HepG2 (cell line): ENCODE results near the gene KREMEN1. TPM values are rescaled to one million over a fixed set of nuclear protein-coding genes. Genes with fewer than 3 reads are reported as not detected.

ENCODE experiments used
- ATAC-seq: fragments of 200-7000 bp; cut with Tn5 transposase; 3 replicates; pipeline ENCODE4 v1.9.1; 2020; ENCODE audit warnings: mild to moderate bottlenecking, moderate library complexity
- BruUV-seq: library from RNA; stranded (reverse); fragments of 400-500 nt; replicated peaks from 2 replicates; lab custom pipeline; 2021; lab: Mats Ljungman, UMichigan
- CTCF ChIA-PET: fragments of 300-600 bp; formaldehyde crosslinking; extraction: SDS; loops from one replicate; lab custom pipeline; 2021; ENCODE audit warnings: low total read pairs, inconsistent platforms, low intra/inter-chr PET ratio; lab: Yijun Ruan, JAX
- POLR2A ChIA-PET: fragments of 350-600 bp; sonication (Branson Sonifier 250); formaldehyde crosslinking; loops from one replicate; lab custom pipeline; 2020; ENCODE audit warnings: antibody characterized with exemption, inconsistent platforms; lab: Yijun Ruan, JAX
- DNase-seq: peaks from one replicate; pipeline ENCODE4 v3.0.0-alpha.2; 2015; ENCODE audit warnings: low spot score
- FAIRE-seq: peaks from 3 replicates; lab custom pipeline; 2011; peaks lifted over from hg19 to GRCh38; lab: Jason Lieb, UNC
- H2AFZ ChIP-seq: one replicate; pipeline ENCODE4 v1.6.1; 2011; ENCODE audit warnings: low read length, inconsistent platforms
- H3K27ac ChIP-seq: fragments of 300-600 bp; 3 replicates; pipeline ENCODE4 v1.8.0; 2011; ENCODE audit warnings: mixed run types, mild to moderate bottlenecking, mixed read lengths, low read length, inconsistent platforms; ENCODE audit not compliant: insufficient read depth; ENCODE audit errors: extremely low read length
- H3K27me3 ChIP-seq, 2 experiments: fragments of 200-600 bp in 1 of 2; 2 replicates in 1 of 2; 3 replicates in 1 of 2; pipeline versions ENCODE4 v1.6.0 to v1.8.0; 2011; ENCODE audit warnings: low read length in 2 of 2, mild to moderate bottlenecking in 2 of 2, moderate library complexity in 2 of 2, inconsistent platforms in 1 of 2; ENCODE audit not compliant: insufficient read depth in 2 of 2, control insufficient read depth in 1 of 2
- H3K36me3 ChIP-seq, 2 experiments: fragments of 200-600 bp in 1 of 2; replicated peaks in 1 of 2; 2 replicates in 1 of 2; 3 replicates in 1 of 2; pipeline versions ENCODE4 v1.5.1 to v1.8.0; 2011; ENCODE audit warnings: low read length in 2 of 2, inconsistent platforms in 1 of 2; ENCODE audit not compliant: insufficient read depth in 2 of 2, control insufficient read depth in 1 of 2
- H3K4me1 ChIP-seq: 2 replicates; pipeline ENCODE4 v1.5.1; 2012; ENCODE audit warnings: low read length, inconsistent platforms; ENCODE audit not compliant: insufficient read depth
- H3K4me2 ChIP-seq: 2 replicates; pipeline ENCODE4 v1.6.0; 2011; ENCODE audit warnings: low read depth, low read length, inconsistent platforms
- H3K4me3 ChIP-seq, 3 experiments: fragments of 200-600 bp in 1 of 3; sonication (generic), shearing (Covaris generic) in 1 of 3; replicated peaks in 1 of 3; 2 replicates each; pipeline ENCODE4 v1.5.1; 2011 to 2016; ENCODE audit warnings: low read length in 3 of 3, inconsistent platforms in 2 of 3, low read depth in 2 of 3, mild to moderate bottlenecking in 2 of 3, control low read depth in 1 of 3, mixed read lengths in 1 of 3; ENCODE audit not compliant: insufficient read depth in 1 of 3
- H3K79me2 ChIP-seq: one replicate; pipeline ENCODE4 v1.6.1; 2011; ENCODE audit warnings: low read length, inconsistent platforms; ENCODE audit not compliant: insufficient read depth
- H3K9ac ChIP-seq: 2 replicates; pipeline ENCODE4 v1.6.0; 2011; ENCODE audit warnings: mild to moderate bottlenecking, low read depth, low read length, inconsistent platforms; ENCODE audit not compliant: insufficient read depth
- H3K9me3 ChIP-seq: 2 replicates; pipeline ENCODE4 v1.5.1; 2012; ENCODE audit warnings: mild to moderate bottlenecking, low read length
- H4K20me1 ChIP-seq: 2 replicates; pipeline ENCODE4 v1.6.0; 2011; ENCODE audit warnings: inconsistent platforms, mild to moderate bottlenecking, low read length, moderate library complexity; ENCODE audit not compliant: insufficient read depth
- AGO2 ChIP-seq: fragments of 200-400 bp; formaldehyde crosslinking; optimal IDR thresholded peaks from 2 replicates; pipeline ENCODE3; 2017; ENCODE audit warnings: mild to moderate bottlenecking, low read depth, low read length, moderate library complexity
- AHR ChIP-seq: IDR thresholded peaks from 2 replicates; pipeline ENCODE4 v1.6.1; 2018; ENCODE audit warnings: missing genetic modification reagents, missing compliant biosample characterization
- CEBPB ChIP-seq: IDR thresholded peaks from 2 replicates; pipeline ENCODE4 v1.6.1; 2011; ENCODE audit warnings: low read depth, low read length, improper control_type of control experiment, borderline replicate concordance
- HMGXB3 ChIP-seq: sonication (generic); formaldehyde crosslinking; IDR thresholded peaks from 2 replicates; pipeline ENCODE4 v1.4.0; 2020; ENCODE audit warnings: missing genetic modification reagents, borderline replicate concordance
- HNF4A ChIP-seq: sonication (generic); formaldehyde crosslinking; IDR thresholded peaks from 2 replicates; pipeline ENCODE4 v1.4.0; 2020; ENCODE audit warnings: missing genetic modification reagents
- RBM22 ChIP-seq: fragments of 200-400 bp; formaldehyde crosslinking; optimal IDR thresholded peaks from 2 replicates; pipeline ENCODE3; 2017; ENCODE audit warnings: mild to moderate bottlenecking, low read length, moderate library complexity
- RELA ChIP-seq: sonication (generic); formaldehyde crosslinking; IDR thresholded peaks from 2 replicates; pipeline ENCODE4 v1.4.0; 2020; ENCODE audit warnings: missing genetic modification reagents
- ZNF605 ChIP-seq: sonication (generic); formaldehyde crosslinking; IDR thresholded peaks from 2 replicates; pipeline ENCODE4 v1.8.0; 2022; ENCODE audit warnings: mild to moderate bottlenecking, missing genetic modification reagents
- WGBS: methylation state at CpG from one replicate; pipeline ENCODE4 v1.1.6; 2017; ENCODE audit warnings: low lambda C conversion rate; 5-methylcytosine and 5-hydroxymethylcytosine counted together
- in situ Hi-C: cut with HindIII; loops from 2 replicates; pipeline ENCODE4 v1.10.0; 2017; ENCODE audit warnings: low pct_unique_long_range_greater_than_20kb; ENCODE audit not compliant: extremely low pct_ligation_motif_present
- intact Hi-C: fragments of 100-400 bp; cut with micrococcal nuclease; formaldehyde crosslinking; loops from one replicate; pipeline ENCODE4 v1.10.0; 2022; ENCODE audit not compliant: unreplicated experiment
- polyA plus RNA-seq, 8 experiments: library from polyadenylated mRNA; depleted of rRNA in 3 of 8; stranded (reverse) in 7 of 8; unstranded in 1 of 8; fragments of >200 nt; fragmentation: Illumina TruSeq in 4 of 8; extraction: Trizol in 4 of 8; gene quantifications; 2 replicates each; pipeline versions ENCODE4 v1.2.1 to v1.2.3, GENCODE V29; 2011 to 2016; ENCODE audit warnings: low read depth in 4 of 8, missing spikeins in 1 of 8, mixed read lengths in 1 of 8; ENCODE audit not compliant: insufficient read depth in 1 of 8
- total RNA-seq, 5 experiments: library from RNA; depleted of rRNA; stranded (reverse); fragments of >200 nt; fragmentation: Illumina TruSeq; extraction: Trizol; gene quantifications; 2 replicates each; pipeline ENCODE4 v1.2.3, GENCODE V29; 2016; ENCODE audit warnings: low read depth in 1 of 5
- TF ChIP-seq, protein P1 (sequence below): sonication (generic); IDR thresholded peaks from 2 replicates; pipeline ENCODE4 v1.6.1; 2016; ENCODE audit warnings: low read depth, borderline replicate concordance

KREMEN1 gene
- total and polyA plus RNA-seq, 2 of the 13 experiments (the other 11 are each of a cell fraction or from before 2014, with no cell fraction given) = 9.8 to 13.8 TPM

- 93% methylated on average over 3 of the region's 3 CpGs for WGBS
- H3K27ac ChIP-seq = no peak overlapping the region
- no peak overlapping the region for H3K4me2 ChIP-seq
- CTCF ChIA-PET = no interaction called here
- H4K20me1 ChIP-seq = no peaks in the 10 kb centered on the region; the same call in 1 of the 2 replicates
- no TSS peak for BruUV-seq
- DNase-seq = no peak
- H3K4me3 ChIP-seq = no peak overlapping the region
- ATAC-seq = no peak
- FAIRE-seq = no peak
- H3K27me3 ChIP-seq = no peaks in the 10 kb centered on the region
- H3K79me2 ChIP-seq = peaks cover 71% of the 10 kb centered on the region
- H2AFZ ChIP-seq = no peak overlapping the region
- H3K9me3 ChIP-seq = no peaks in the 10 kb centered on the region
- in situ Hi-C loops (no loop called here), intact Hi-C loops (no loop called here)
- no peak overlapping the region for H3K9ac ChIP-seq
- peaks cover 9 to 48% of the 10 kb centered on the region in 2 experiments for H3K36me3 ChIP-seq
- POLR2A ChIA-PET = no interaction called here
- H3K4me1 ChIP-seq = peaks cover 85% of the 10 kb centered on the region
- no peak for TF ChIP-seq AHR (CRISPR knock-in tag)
- TF ChIP-seq RBM22 = peak; percentile 93
- TF ChIP-seq RELA (CRISPR knock-in tag) = no peak
Observed at GRCh38 chr22:29026579-29026978, 46.3 kb upstream of the KREMEN1 start.

DNA sequence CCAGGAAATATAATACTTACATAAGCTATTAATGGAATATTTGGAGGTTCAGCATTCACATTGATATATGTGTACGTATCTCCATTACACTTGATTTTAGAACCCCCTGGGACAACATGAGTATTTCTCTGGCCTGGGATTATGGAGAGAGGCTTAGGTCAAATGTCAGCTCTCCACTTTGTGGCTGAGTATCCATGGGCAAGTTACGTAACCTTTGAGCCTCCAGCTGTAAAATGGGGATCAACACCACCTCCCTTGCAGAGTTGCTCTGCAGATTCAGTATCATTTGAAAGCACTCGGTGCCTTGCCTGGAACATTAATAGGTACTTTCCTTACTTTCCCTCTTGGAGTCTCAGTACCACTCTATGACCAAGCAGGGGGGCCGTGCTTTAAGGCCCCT, 44.4 kb upstream of the KREMEN1 start:
- ChIA-PET CTCF (no interaction called here), POLR2A (interaction anchor here (1.0 to 5.0 kb wide), 6 partner anchors 11 to 143 kb away, joined by 3 to 44 read pairs (median 6); no protein-coding TSS in a partner anchor)
- no peak overlapping the region for H2AFZ ChIP-seq
- no peak for DNase-seq
- peaks cover 85% of the 10 kb centered on the region for H3K4me1 ChIP-seq
- H3K36me3 ChIP-seq = peaks cover 11 to 60% of the 10 kb centered on the region in 2 experiments
- H3K4me3 ChIP-seq = no peak overlapping the region
- BruUV-seq = no TSS peak
- 92% methylated on average over 4 of the region's 4 CpGs for WGBS
- peak overlapping the region; percentile 88 for H3K27ac ChIP-seq
- no peaks in the 10 kb centered on the region for H3K27me3 ChIP-seq
- in situ Hi-C loops (no loop called here), intact Hi-C loops (no loop called here)
- peaks cover 76% of the 10 kb centered on the region for H3K79me2 ChIP-seq
- H4K20me1 ChIP-seq = no peaks in the 10 kb centered on the region
- ATAC-seq = no peak
- no peak overlapping the region for H3K9ac ChIP-seq
- H3K9me3 ChIP-seq = no peaks in the 10 kb centered on the region
- H3K4me2 ChIP-seq = no peak overlapping the region
- peak; percentile 60 for FAIRE-seq
- TF ChIP-seq HMGXB3 (CRISPR knock-in tag) (no peak), ZNF605 (CRISPR knock-in tag) (0 out of 2 replicates have a peak, but pooled peaks have one; percentile 46), HNF4A (CRISPR knock-in tag) (peak; percentile 43; the same call in 1 of the 2 replicates), CEBPB (peak; percentile 56; the same call in 1 of the 2 replicates), AGO2 (no peak), AHR (CRISPR knock-in tag) (no peak)
- TF ChIP-seq, protein P1, sequence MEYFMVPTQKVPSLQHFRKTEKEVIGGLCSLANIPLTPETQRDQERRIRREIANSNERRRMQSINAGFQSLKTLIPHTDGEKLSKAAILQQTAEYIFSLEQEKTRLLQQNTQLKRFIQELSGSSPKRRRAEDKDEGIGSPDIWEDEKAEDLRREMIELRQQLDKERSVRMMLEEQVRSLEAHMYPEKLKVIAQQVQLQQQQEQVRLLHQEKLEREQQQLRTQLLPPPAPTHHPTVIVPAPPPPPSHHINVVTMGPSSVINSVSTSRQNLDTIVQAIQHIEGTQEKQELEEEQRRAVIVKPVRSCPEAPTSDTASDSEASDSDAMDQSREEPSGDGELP = peak; percentile 68; the same call in 1 of the 2 replicates
